ENCODE measurements around the gene FCMR.
"Not testable (repeated sequence)": the region's sequence is repeated elsewhere in the genome, so short reads cannot be mapped to it uniquely, and the experiment has no call there.

The FCMR gene

DNA sequence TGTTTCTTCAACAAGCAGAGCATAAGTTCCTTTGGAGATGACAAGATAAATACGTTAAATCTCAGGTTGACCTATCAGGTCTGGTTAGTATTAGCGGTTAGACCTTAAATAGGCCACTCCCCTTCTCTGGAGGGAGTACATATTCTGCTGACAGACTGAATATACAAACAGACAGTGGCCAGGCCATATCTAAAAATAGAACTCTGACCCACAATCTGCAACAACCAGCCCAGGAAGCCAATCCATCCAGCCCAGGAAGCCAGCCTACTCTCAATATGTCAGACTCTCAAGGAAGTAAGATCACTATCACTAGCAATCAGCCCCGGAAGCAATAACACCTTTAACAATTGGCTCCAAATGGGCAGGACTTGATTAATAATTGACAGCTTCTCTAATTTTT, 49.6 kb downstream of the FCMR start:
- DNase-seq: no peak

DNA sequence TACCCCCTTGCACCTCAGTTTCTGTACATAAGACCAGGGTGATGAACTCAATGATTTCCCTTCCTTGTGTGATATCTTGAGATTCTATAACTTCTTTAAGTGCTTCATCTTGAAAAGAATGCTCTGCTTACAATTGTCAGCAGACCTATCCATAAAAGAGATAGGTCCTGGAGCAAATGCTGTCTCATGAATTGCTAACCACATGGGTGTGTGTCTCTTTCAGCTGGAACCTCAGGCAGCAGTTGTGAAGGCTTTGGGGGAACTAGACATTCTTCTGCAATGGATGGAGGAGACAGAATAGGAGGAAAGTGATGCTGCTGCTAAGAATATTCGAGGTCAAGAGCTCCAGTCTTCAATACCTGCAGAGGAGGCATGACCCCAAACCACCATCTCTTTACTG, 53.5 kb downstream of the FCMR start:
- no peak for DNase-seq

DNA sequence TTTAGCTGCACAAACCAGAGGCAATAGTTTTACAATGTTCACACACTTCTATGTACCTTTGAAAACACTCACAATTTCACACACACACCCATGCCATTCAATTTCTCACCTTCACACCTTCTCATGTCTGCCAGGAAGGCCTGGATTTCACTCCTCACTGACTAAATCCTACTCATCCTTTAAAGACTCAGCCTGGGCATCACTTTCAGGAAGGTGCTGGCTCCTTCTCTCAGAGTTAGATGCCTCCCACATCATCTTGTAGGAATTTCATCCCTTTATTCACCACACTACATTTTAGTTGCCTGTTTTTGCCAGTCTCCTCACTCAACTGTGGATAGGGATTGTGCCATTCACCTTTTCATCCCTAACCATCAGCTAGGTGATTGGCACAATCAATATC, 54.0 kb downstream of the FCMR start:
- DNase-seq: no peak

DNA sequence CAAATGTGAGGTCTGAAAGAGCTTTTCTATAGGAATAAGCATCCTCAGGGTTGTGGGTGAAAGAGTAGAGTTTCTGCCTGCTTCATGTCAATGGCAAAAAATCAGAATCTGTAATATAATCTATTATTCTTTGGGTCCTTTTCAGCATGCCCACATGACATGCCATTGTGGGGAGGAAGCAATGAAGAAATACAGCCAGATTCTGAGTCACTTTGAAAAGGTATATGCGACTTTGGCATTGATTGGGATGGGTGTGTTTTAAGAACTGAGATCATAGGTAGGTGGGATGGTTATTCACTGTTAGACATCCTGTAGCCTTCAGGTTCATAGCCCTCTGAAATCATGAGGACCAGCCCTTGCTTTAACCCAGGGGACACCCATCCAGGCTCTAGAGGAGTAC, 54.5 kb downstream of the FCMR start:
- no peak for DNase-seq

DNA sequence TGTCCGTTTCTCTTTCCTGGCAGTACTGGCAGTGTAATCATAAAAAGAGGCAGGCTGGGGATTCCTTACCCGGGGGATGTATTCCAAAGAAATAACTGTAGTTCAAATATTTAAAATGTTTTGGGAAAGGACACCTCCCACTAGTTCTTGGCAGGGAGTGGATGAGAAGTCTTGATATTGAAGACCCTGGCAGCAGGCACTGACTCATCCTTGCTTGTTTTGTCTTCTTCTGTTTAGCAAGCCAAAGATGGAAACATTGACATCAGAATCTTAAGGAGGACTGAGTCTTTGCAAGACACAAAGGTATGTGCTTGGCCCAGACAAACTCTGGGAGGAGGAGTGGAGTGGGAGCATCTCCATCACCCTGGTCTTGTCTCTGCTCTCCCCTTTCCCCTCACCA, 55.7 kb downstream of the FCMR start:
- DNase-seq: no peak

DNA sequence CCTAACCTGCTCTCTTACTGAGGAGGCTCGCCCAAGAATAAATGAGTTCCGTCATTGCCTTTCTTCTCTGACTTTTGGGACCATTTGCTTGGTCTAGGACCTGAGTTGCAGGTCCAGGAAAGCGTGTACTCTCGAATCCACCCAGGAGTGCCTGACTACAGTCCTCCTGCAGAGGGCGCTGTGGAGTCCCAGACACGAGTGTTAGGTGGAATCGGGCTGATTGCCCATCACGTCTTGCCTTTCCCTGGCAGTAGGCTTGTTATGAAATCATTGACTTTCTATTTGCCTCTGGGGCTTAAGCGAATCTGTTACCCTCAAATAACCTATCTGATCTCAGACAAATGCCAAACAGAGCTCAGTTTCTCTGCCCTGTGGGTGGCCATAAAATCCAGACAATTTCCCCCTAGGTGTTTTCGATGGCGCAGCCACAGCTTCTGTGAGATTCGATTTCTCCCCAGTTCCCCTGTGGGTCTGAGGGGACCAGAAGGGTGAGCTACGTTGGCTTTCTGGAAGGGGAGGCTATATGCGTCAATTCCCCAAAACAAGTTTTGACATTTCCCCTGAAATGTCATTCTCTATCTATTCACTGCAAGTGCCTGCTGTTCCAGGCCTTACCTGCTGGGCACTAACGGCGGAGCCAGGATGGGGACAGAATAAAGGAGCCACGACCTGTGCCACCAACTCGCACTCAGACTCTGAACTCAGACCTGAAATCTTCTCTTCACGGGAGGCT, 56.6 kb downstream of the FCMR start, which contains the start of gene IL20:
Gene IL20, plus strand, starts transcription at position 685 of the 733 bp plus-strand sequence. CDS start 230 bp downstream, outside the sequence.
- peak; percentile 79 for DNase-seq

DNA sequence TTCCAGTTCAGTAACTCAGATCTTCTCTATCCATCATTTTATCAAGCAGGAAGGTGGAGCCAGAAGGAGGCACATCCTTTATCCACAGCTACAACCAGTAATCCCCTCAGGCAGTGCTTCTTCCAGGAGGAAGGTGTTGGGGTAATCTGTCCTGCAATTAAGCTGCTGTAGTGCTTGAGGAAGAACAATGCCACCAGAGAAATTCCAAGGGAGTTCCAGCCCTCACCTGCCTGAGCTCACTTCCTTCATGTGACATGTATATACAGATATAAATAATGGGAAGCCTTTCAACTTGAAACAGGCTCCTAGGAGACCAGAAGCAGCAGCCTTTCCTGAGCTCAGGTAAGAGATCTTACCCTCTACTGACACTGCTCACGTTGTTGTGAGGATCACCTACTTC, 58.5 kb downstream of the FCMR start:
- DNase-seq: no peak

DNA sequence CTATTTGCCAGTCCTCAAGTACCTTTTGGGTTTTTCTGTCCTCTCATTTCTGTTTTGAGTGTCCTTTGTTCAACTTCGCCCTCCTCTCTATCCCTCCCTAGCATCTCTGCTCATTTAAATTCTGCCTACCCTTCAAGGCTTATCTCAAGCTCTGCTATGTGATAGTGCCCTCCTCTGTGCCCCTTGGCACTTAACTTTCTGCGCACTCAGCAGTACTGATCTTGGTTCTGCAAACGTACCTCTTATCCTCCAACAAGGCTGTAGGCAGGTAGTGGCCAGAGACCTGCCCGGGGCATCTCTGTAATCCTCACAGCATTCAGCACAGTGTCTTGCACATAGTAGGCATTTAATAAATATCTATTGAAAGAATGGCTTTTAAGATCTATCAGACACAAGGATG, 61.6 kb downstream of the FCMR start:
- DNase-seq: no peak

DNA sequence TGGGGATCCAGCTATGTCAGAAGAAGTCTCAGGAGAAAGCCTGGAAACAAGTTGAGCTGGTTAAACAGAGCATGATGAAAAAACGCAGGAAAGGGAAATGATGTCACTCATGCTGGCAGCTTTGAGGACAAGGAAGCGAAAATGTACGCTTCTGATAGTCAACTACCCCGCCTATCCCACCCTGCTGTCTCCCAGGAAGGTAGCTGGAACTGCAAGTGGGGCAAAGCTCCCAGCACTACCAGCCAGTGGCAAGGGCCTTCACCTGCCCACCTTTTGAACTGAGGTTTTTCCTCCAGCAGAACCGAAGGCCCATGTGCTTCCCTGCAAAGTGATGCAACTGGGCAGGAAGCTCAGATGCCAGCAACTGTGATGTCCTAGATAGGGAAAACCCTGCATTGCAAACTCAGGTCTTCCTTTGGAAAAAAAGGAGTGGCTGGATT, 62.6 kb downstream of the FCMR start:
- DNase-seq: no peak

DNA sequence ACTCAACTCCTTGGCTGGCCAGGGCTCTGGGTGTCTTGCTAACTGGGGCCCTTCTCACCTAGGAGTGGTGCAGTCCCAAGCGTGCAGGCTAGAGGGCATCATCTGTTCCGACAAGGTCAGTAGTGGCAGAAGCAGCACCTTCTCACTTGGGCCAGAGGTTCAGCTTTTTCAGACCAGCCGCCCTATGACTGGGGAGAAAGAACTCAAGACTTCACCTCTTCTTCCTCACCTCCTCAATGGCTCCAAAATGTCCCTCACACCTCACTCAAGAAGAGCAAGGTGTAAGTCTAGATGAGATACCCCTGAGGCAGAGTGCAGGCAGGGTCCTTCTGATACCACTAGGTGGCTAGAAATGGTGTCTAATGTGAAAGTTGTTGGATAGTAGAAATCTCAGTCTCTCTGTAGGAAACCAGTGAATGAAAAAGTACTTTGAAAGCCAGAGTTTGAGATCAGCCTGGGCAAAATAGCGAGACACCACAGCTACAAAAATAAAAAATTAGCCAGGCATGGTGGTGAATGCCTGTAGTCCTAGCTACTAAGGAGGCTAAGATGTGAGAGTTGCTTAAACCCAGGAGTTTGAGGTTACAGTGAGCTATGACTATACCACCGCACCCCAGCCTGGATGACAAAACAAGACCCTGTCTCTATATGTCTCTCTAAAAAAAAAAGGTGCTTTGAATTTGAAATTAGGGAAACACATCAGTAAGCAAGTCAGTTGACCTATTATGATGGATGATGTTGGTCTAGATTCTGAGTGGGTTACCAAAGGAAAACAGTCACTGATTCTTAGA, 64.9 kb downstream of the FCMR start:
- DNase-seq: peak; percentile 25

DNA sequence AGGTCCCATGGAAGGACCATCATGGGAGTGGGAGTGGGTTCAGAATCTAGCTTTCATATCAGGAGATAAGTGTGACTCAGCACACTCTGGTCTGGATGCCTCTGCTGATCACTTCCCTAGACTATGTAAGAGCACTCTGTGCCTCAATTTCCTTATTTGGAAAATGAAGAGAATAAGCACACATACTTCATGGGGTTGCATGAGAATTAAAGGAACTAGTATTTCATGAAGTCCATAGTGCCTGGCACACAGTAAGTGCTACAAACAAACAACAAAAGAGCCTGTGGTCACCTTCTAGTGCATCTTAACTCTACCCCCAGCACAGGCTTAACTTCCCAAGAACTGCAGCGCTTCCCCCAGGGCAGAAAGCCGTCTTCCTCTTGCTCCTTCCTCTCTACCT, 65.9 kb downstream of the FCMR start:
- DNase-seq: no peak

DNA sequence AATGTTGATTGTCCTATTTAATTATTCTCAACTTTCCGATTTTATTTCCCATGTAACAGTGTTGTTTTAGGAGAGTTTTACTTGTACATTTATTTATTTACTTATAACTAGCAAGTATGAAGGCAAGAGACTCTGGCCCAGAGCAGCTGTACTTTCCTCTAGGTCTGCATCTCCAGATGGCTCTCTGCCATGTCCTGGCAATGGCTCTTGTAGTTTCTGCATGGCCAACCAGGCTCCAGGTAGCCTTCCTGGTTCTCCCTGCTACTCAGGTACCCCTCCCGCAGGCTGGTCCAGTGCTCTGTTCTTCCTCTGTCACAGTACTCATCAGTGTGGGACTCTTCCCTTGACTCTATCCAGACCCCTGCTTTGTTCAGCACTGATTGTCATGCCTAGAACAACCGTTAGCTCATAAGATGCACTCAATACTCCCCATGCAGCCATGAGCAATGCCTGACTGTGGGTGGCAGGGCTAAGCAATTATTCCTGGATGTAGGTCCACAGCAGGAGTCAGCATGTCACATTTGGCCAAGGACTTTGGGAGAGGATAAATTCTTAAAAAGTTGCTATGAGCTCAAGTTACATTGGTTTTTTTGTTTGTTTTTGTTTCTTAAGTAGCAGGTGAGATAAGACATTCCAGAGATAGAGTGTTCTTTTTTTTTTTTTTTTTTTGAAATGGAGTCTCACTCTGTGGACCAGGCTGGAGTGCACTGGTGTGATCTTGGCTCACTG, 67.2 kb downstream of the FCMR start:
- no peak for DNase-seq

DNA sequence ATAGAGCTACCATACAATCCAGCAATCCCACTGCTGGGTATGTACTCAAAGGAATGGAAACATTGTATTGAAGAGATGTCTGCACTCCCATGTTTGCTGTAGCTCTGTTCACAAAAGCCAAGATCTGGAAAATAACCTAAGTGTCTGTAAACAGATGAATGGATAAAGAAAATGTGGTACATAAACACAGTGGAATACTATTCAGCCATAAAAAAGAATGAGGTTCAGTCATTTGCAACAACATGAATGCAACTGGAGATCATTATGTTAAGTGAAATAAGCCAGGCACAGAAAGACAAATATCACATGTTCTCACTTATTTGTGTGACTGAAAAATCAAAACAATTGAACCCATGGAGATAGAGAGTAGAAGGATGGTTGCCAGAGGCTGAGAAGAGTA, 68.0 kb downstream of the FCMR start:
- DNase-seq: not testable (repeated sequence)
